ENCODE data around the gene LRRC36. TPM values are rescaled to one million over a fixed set of nuclear protein-coding genes. Genes with fewer than 3 reads are reported as not detected.

LRRC36 gene
- total and polyA plus RNA-seq, 2 donors (not counting 3 experiments of a cell fraction or from before 2014, with no cell fraction given) = 0.30 to 2.0 TPM

DNA sequence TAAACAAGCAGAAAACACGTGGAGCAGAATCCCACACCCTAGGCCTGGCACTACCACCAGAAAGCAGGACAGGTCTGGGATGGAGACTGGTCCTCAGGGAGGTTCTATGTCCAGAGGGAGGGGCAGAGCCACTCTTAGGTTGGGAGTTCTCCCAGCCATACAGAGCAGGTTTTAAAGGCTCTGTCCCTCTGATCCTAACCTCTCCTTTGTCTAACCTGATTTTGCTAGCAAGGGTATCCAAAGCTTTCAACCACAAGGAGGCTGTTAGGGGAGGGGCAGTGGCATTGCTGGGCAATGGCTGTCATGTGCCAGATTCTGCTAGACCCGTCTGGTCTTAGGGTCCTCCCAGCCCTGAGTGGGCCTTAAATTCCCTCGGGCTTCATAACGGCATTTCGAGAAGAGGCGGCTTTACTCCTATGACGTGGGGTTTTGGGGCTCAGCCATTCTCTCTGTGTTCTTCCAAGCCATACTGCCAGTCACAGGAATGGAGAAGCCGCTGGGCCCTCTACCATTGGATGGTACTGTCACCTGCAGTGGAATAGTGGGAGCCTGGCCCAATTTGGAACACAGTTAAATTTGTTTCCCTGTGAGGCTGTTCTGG lies 61.0 kb downstream of the LRRC36 start:
- Histone ChIP-seq H3K4me2 (ENCODE audit: insufficient read depth, low read length) (no peak overlapping the region), H3K9me3 (replicated peaks; ENCODE audit: control insufficient read depth, insufficient read depth, low read length) (no peaks in the 10 kb centered on the region), H2AFZ (ENCODE audit: low read depth, low read length) (no peak overlapping the region), H3K4me1 (ENCODE audit: control insufficient read depth, extremely low read depth, insufficient read depth, low read length) (peaks cover 13% of the 10 kb centered on the region), H3K27ac (ENCODE audit: insufficient read depth, low read depth, low read length) (no peak overlapping the region), H3K36me3 (ENCODE audit: control insufficient read depth in 2 of 2, extremely low read depth in 1 of 2, insufficient read depth in 2 of 2, low read length in 2 of 2) (no peaks in the 10 kb centered on the region), H3K79me2 (ENCODE audit: control insufficient read depth, insufficient read depth, low read length) (no peaks in the 10 kb centered on the region), H3K9ac (replicated peaks; ENCODE audit: extremely low read depth, insufficient read depth, low read length) (no peak overlapping the region), H3K4me3 (replicated peaks in 1 of 3; ENCODE audit: insufficient read depth in 1 of 3, low read depth in 1 of 3, low read length in 3 of 3) (no peak overlapping the region), H4K20me1 (replicated peaks; ENCODE audit: control insufficient read depth, extremely low read depth, insufficient read depth, low read length) (no peaks in the 10 kb centered on the region), H3K9me1 (replicated peaks; ENCODE audit: control insufficient read depth, extremely low read depth, insufficient read depth, low read length) (no peaks in the 10 kb centered on the region), H3K27me3 (ENCODE audit: control insufficient read depth in 2 of 2, insufficient read depth in 2 of 2, low read length in 2 of 2) (no peaks in the 10 kb centered on the region)
- intact Hi-C loops (cut with micrococcal nuclease) = no loop called here
- no TSS peak for BruUV-seq (replicated peaks)
- TF ChIP-seq, protein P1, sequence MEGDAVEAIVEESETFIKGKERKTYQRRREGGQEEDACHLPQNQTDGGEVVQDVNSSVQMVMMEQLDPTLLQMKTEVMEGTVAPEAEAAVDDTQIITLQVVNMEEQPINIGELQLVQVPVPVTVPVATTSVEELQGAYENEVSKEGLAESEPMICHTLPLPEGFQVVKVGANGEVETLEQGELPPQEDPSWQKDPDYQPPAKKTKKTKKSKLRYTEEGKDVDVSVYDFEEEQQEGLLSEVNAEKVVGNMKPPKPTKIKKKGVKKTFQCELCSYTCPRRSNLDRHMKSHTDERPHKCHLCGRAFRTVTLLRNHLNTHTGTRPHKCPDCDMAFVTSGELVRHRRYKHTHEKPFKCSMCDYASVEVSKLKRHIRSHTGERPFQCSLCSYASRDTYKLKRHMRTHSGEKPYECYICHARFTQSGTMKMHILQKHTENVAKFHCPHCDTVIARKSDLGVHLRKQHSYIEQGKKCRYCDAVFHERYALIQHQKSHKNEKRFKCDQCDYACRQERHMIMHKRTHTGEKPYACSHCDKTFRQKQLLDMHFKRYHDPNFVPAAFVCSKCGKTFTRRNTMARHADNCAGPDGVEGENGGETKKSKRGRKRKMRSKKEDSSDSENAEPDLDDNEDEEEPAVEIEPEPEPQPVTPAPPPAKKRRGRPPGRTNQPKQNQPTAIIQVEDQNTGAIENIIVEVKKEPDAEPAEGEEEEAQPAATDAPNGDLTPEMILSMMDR (IDR thresholded peaks at IDR 0.05; ENCODE audit: extremely low read depth in 1 of 2, insufficient read depth in 1 of 2, low read depth in 1 of 2, low read length in 2 of 2) = no peak
- TF ChIP-seq, protein P2, sequence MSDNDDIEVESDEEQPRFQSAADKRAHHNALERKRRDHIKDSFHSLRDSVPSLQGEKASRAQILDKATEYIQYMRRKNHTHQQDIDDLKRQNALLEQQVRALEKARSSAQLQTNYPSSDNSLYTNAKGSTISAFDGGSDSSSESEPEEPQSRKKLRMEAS (IDR thresholded peaks at IDR 0.05; ENCODE audit: insufficient read depth, insufficient read length) = no peak
- no peak for TF ChIP-seq POLR2AphosphoS5 (IDR thresholded peaks at IDR 0.05; ENCODE audit: insufficient read depth, low read depth, low read length)
- no peak for TF ChIP-seq GATA2 (IDR thresholded peaks at IDR 0.05; ENCODE audit: insufficient read depth, insufficient read length, low read depth, low read length)
- TF ChIP-seq MYC (IDR thresholded peaks at IDR 0.05; ENCODE audit: low read depth, low read length) = no peak
- no peak for TF ChIP-seq FOS (IDR thresholded peaks at IDR 0.05; ENCODE audit: borderline replicate concordance, insufficient read depth, low read length)
- no peak for TF ChIP-seq POLR2A (IDR thresholded peaks at IDR 0.05; ENCODE audit: low read depth, low read length)
- TF ChIP-seq JUN (IDR thresholded peaks at IDR 0.05; ENCODE audit: borderline replicate concordance, insufficient read depth, insufficient read length, low read depth) = no peak
- TF ChIP-seq EZH2 (IDR thresholded peaks at IDR 0.05; ENCODE audit: borderline replicate concordance, low read depth, low read length, severe bottlenecking) = no peak
- FAIRE-seq (no peak), DNase-seq (ENCODE audit: low read depth, low spot score) (no peak)
- dilution Hi-C loops (cut with MboI; ENCODE audit: extremely low pct_ligation_motif_present, low sequenced_read_pairs) = no loop called here
- POLR2A ChIA-PET = no interaction called here
- CTCF ChIA-PET = interaction anchor here (0.6 to 2.0 kb wide), 4 partner anchors 12 to 44 kb away, joined by 3 to 12 read pairs (median 6); no protein-coding TSS in a partner anchor
